Mucosa of stomach (tissue), 1 donor: ENCODE data around the gene DLG1.

Source experiments
- H3K27me3 ChIP-seq: one replicate; pipeline ENCODE4 v1.7.0; 2013; ENCODE audit warnings: mild to moderate bottlenecking, low read length; ENCODE audit not compliant: control insufficient read depth, insufficient read depth
- H3K36me3 ChIP-seq: one replicate; pipeline ENCODE4 v1.7.0; 2013; ENCODE audit warnings: low read length; ENCODE audit not compliant: control insufficient read depth, insufficient read depth
- H3K4me1 ChIP-seq: one replicate; pipeline ENCODE4 v1.7.0; 2013; ENCODE audit warnings: mild to moderate bottlenecking, low read length; ENCODE audit not compliant: control insufficient read depth, insufficient read depth
- H3K4me3 ChIP-seq: one replicate; pipeline ENCODE4 v1.7.0; 2013; ENCODE audit warnings: low read length
- H3K9ac ChIP-seq: one replicate; pipeline ENCODE4 v1.7.0; 2013; ENCODE audit warnings: mild to moderate bottlenecking, low read length, moderate library complexity
- H3K9me3 ChIP-seq: one replicate; pipeline ENCODE4 v1.7.0; 2013; ENCODE audit warnings: mild to moderate bottlenecking, low read length, moderate library complexity; ENCODE audit not compliant: control insufficient read depth
- donor health status: Pancreatic carcinoma.

Gene DLG1

DNA sequence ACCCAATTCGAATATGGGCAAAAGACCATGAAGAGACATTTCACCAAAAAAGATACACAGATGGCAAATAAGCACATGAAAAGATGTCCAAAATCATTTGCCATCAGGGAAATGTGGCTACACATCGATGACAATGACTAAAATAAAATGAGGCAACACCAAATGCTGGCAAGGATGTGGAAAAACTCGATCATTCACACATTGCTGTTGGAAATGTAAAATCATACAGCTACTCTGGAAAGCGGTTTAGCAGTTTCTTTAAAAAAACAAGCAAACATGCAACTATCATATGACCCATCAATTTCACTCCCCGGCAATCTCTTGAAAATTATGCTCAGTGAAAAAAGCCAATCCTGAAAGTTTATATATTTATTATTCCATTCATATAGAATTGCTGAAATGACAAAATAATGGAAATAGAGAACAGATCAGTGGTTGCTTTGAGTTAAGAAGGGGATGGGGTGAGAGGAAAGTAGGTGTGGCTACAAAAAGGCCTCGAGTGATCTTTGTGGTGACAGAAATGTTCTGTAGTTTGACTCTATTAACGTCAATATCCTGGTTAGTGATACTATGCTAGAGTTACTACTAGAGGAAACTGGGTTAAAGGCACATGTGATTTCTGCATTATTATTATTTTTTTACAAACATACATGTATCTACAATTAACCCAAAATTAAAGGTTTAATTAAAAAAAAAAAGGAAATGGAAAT lies 45.0 kb downstream of the DLG1 start:
- H3K4me1 ChIP-seq = no peaks in the 10 kb centered on the region
- H3K9me3 ChIP-seq = no peaks in the 10 kb centered on the region
- no peak overlapping the region for H3K9ac ChIP-seq
- no peak overlapping the region for H3K4me3 ChIP-seq
- H3K36me3 ChIP-seq = no peaks in the 10 kb centered on the region
- no peaks in the 10 kb centered on the region for H3K27me3 ChIP-seq

DNA sequence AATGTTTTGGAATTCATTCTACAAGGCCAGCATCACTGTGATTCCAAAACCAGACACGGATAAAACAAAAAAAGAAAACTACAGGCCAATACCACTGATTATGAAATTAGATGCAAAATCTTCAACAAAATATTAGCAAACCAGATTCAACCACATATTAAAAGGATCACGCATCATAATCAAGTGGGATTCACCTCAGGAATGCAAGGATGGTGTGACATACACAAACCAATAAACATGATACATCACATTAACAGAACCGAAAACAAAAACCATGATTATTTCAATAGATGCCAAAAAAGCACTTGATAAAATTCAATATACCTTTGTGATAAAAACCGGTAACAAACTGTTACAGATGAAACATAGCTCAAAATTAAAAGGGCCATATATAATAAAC lies 48.9 kb downstream of the DLG1 start:
- Histone ChIP-seq H3K9ac (no peak overlapping the region), H3K9me3 (no peaks in the 10 kb centered on the region), H3K4me1 (no peaks in the 10 kb centered on the region), H3K27me3 (no peaks in the 10 kb centered on the region), H3K4me3 (no peak overlapping the region), H3K36me3 (no peaks in the 10 kb centered on the region)

DNA sequence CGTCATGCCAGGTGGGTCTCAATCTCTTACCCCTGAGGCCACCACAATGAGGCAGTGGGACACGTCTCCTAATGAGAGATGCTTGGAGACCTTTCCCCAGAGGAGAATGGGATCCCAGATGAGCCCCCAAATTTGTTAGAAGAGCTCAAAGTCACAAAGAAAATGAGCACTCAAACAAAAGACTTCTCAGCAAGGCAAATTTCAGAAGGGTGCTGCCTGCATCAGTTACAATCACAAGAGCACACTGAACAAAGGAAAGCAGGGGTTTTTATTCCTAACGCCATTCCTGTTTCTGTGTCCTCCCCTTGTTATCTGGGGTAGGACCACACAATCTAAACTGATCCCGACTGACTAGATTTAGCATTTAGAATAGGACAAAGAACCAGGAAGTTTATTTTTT lies 50.1 kb downstream of the DLG1 start:
- Histone ChIP-seq H3K4me3 (no peak overlapping the region), H3K9me3 (peaks cover 5% of the 10 kb centered on the region), H3K4me1 (no peaks in the 10 kb centered on the region), H3K36me3 (no peaks in the 10 kb centered on the region), H3K27me3 (no peaks in the 10 kb centered on the region), H3K9ac (no peak overlapping the region)

DNA sequence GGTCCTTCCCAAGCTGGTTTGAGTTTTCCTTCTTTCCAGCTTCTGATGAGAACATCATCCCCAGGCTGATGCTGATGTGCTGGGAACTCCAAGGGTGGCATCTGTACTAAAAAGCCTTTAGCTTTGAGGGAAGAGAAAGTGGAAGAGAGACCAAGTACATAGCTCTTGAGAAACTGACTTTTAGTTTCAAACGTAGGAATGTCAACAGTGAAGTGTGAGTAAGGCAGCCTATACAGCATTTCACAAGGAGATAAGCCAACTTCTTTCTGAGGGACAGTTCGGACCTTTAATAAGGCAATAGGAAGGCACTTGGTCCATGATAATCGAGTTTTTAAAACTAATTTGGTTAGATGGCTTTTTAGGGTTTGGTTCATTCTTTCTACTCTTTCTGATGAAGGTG lies 53.7 kb downstream of the DLG1 start:
- peaks cover 5% of the 10 kb centered on the region for H3K9me3 ChIP-seq
- no peak overlapping the region for H3K4me3 ChIP-seq
- no peaks in the 10 kb centered on the region for H3K36me3 ChIP-seq
- no peaks in the 10 kb centered on the region for H3K27me3 ChIP-seq
- no peaks in the 10 kb centered on the region for H3K4me1 ChIP-seq
- H3K9ac ChIP-seq = no peak overlapping the region

DNA sequence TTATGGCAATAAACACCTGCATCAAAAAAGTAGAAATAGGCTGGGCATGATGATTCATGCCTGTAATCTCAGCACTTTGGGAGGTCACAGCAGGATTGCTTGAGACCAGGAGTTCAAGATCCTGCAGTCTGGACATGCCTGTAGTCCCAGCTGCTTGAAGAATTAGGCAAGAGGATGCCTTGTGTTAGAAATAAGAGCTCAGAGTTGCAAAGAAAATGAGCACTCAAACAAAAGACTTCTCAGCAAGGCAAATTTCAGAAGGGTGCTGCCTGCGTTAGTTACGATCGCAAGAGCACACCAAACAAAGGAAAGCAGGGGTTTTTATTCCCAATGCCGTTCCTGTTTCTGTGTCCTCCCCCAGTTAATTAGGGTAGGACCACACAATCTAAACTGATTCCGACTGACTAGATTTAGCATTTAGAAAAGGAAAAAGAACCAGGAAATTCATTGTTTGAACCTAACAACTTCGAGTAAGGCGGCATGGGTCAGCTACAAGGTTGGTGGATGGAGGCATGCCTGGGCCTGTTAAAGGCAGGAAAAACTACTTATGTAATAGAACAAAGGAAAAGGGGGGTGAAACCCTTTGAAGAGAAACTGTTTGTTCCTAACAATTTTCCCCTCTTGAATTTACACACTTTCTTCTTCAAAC lies 55.5 kb downstream of the DLG1 start:
- no peaks in the 10 kb centered on the region for H3K4me1 ChIP-seq
- no peaks in the 10 kb centered on the region for H3K27me3 ChIP-seq
- H3K9ac ChIP-seq = no peak overlapping the region
- no peaks in the 10 kb centered on the region for H3K36me3 ChIP-seq
- H3K4me3 ChIP-seq = no peak overlapping the region
- peaks cover 5% of the 10 kb centered on the region for H3K9me3 ChIP-seq

DNA sequence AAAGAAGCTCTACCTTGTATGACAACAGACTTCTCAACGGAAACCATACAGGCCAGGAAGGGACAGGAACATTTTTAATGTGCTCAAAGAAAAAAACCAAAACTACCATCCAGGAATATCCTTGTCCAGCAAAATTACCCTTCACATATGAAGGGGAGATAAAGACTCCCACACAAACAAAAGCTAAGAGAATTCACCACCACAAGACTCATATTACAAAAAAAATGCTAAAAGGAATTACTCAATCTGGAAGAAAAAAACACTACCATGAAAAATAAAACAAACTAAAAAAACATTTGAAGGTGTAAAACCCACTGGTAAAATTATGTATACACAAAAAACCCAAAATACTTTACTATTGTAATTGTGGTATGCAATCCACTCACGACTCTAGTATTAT lies 57.2 kb downstream of the DLG1 start:
- Histone ChIP-seq H3K9ac (no peak overlapping the region), H3K27me3 (no peaks in the 10 kb centered on the region), H3K9me3 (peaks cover 5% of the 10 kb centered on the region), H3K4me1 (no peaks in the 10 kb centered on the region), H3K4me3 (no peak overlapping the region), H3K36me3 (no peaks in the 10 kb centered on the region)

DNA sequence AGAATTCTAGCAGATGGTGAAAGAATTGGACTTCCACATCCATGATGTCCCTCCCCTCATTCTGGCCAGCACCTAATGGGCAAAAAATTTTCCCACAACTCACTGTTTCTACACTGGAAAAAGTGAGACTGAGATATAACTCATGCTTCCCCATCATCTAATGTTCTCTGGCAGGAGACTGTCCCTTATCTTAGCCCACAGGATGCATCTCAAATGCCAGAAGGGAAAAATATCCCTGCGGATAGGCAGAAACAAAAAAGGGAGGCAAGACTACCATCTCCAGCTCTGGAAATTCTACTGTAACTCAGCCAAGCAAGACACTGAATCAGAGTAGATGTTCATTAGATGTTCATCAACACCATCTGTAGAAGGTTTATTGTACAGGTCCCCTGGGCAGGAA lies 58.6 kb downstream of the DLG1 start:
- no peak overlapping the region for H3K9ac ChIP-seq
- no peak overlapping the region for H3K4me3 ChIP-seq
- H3K27me3 ChIP-seq = no peaks in the 10 kb centered on the region
- no peaks in the 10 kb centered on the region for H3K36me3 ChIP-seq
- H3K4me1 ChIP-seq = peaks cover 5% of the 10 kb centered on the region
- H3K9me3 ChIP-seq = peaks cover 5% of the 10 kb centered on the region

DNA sequence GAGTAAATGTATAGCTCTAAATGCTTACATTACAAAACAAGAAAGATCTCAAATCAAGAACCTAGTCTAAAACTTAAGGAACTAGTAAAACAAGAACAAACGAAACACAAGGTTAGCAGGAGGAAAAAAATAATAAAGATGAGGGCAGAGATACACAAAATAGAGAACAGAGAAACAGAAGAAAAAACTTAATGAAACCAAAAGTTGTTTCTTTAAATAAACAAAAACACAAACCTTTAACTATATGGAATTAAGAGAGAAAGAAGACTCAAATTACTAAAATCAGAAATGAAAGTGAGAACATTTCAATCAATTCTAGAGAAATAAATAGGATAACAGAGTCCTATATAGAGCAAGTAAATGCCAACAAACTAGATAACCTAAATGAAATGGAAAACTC lies 59.6 kb downstream of the DLG1 start:
- Histone ChIP-seq H3K4me1 (peaks cover 5% of the 10 kb centered on the region), H3K36me3 (no peaks in the 10 kb centered on the region), H3K4me3 (no peak overlapping the region), H3K27me3 (no peaks in the 10 kb centered on the region), H3K9me3 (peaks cover 5% of the 10 kb centered on the region), H3K9ac (no peak overlapping the region)

DNA sequence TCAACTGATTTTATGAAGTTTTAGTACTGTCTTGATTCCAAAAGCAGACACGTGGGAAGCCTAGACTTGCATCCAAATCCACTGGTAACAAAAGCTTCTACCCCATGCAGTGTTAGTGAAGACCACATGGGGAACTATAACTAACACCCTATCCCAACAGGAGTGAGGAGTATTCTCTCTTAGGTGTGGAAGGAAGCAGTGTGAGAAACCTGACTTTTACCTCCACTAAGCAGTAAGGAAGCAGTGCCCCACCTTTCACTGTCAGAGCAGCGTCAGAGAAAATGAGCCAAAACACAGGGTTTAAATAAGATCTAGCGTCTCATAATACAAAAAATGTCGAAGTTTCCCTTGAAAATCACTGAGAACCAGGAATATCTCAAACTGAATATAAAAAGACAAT lies 60.5 kb downstream of the DLG1 start:
- no peaks in the 10 kb centered on the region for H3K9me3 ChIP-seq

DNA sequence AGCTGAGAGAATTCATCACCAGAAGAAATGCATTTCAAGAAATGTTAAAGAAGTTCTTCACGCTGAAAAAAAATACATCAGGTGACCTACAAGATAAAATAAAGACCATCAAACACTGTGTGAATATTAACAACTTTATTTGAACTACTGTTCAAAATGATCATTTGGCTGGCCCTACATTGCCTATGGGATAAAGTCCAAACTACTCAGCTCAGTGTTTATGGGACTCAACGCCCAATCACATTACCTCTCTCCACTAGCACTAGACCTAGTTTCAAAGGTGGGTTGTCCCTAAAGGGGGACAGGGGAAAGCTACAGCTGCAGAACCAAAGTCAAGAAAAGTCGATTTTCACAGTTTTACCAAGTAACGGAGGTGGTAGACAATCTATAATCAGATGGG lies 62.0 kb downstream of the DLG1 start:
- Histone ChIP-seq H3K36me3 (no peaks in the 10 kb centered on the region), H3K27me3 (no peaks in the 10 kb centered on the region), H3K4me1 (peaks cover 5% of the 10 kb centered on the region), H3K9me3 (no peaks in the 10 kb centered on the region), H3K4me3 (no peak overlapping the region), H3K9ac (no peak overlapping the region)

More for the DNA sequence above, 60.5 kb downstream of the DLG1 start:
- Histone ChIP-seq H3K9ac (no peak overlapping the region), H3K27me3 (no peaks in the 10 kb centered on the region), H3K36me3 (no peaks in the 10 kb centered on the region), H3K4me1 (peaks cover 5% of the 10 kb centered on the region), H3K4me3 (no peak overlapping the region)

DNA sequence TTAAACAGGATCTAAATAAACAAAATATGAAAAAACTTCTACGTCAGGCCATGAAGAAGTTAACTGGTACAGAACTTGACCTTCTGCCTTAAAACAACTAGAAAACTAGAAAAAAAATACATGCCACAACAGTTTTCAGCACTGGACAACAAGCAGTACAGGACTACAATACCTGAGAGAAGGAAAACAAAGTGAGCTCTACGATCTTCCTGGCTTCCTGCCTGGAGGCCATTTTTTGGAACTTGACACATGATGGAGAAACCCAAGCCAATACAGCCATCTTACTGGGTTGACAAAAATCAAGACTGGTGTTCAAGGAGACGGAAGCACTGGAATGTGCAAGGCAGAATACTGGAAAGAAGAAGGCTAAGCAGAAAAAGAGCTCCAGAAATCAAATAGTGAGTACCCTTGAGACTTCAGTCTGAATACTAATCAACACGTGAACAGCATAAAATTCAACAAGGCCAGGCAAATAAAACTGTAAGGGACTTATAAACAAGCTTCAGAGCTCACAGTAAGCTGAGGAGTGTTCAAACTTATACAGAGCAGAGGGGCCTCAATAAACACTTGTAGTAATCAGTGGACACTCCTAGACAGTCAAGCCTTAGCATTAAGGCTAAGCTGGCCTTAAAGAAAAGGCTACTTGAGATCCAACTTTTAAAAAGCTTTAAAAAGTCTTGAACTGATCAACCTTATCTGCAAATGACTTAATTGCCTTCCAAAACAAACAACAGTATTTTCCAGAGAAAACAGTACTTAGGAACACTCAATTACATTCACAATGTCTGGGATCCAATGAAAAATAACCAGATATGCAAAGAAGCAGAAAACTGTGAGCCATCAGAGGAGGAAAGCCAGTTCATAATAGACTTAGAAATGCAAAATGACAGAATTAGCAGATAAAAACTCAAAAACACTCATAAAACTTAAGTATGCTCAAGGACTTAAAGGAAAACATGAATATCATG lies 63.2 kb downstream of the DLG1 start:
- Histone ChIP-seq H3K4me1 (peaks cover 9% of the 10 kb centered on the region), H3K27me3 (no peaks in the 10 kb centered on the region), H3K9me3 (no peaks in the 10 kb centered on the region), H3K4me3 (no peak overlapping the region), H3K9ac (no peak overlapping the region), H3K36me3 (no peaks in the 10 kb centered on the region)

DNA sequence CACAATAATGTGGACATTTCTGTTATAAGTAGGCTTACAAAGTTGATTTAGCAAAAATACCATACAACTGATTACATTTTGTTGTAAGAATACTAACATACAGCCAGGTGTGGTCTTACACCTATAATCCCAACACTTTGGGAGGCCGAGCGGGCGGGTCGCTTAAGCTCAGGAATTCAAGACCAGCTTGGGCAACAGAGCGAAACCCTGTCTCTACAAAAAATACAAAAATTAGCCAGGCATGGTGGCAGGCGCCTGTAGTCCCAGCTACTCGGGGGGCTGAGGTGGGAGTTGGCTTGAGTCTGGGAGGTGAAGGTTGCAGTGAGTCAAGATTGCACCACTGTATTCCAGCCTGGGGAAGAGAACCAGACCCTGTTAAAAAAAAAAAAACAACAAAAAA lies 67.1 kb downstream of the DLG1 start:
- Histone ChIP-seq H3K4me1 (peaks cover 10% of the 10 kb centered on the region), H3K36me3 (no peaks in the 10 kb centered on the region), H3K9me3 (no peaks in the 10 kb centered on the region), H3K4me3 (no peak overlapping the region), H3K27me3 (no peaks in the 10 kb centered on the region), H3K9ac (no peak overlapping the region)
